Measurements from ENCODE around the gene SLC2A11.

- TF ChIP-seq POLR2A (IDR thresholded peaks at IDR 0.05; ENCODE audit: low read depth, low read length) = no peak
- TF ChIP-seq POLR2AphosphoS5 (IDR thresholded peaks at IDR 0.05; ENCODE audit: low read depth, low read length) = 0 out of 2 replicates have a peak, but pooled peaks have one; percentile 42
- no peak for TF ChIP-seq TAF1 (IDR thresholded peaks at IDR 0.05; ENCODE audit: borderline replicate concordance, low read depth, low read length)
Observed at GRCh38 chr22:23896523-23897186, 39.0 kb downstream of the SLC2A11 start.

Data from GM12892 (cell line).